Tibial nerve (tissue), 4 donors: ENCODE data around the gene MCC. TPM values are rescaled to one million over a fixed set of nuclear protein-coding genes. Genes with fewer than 3 reads are reported as not detected.
A peak's percentile ranks its signal among the peaks of the same experiment; 100 is the strongest.

Experiments used
- DNase-seq, 2 donors: peaks; one replicate each; pipeline ENCODE4 v3.0.0-alpha.2; 2019; ENCODE audit warnings: low spot score in 2 of 2
- H3K27ac ChIP-seq, 4 donors: fragments of 200-600 bp; sonication (generic) in 3 of 4; one replicate each; pipeline ENCODE4 v1.5.1; 2017 to 2019; ENCODE audit warnings: mild to moderate bottlenecking in 1 of 4
- H3K27me3 ChIP-seq, 2 donors: fragments of 200-600 bp; sonication (generic) in 1 of 2; one replicate each; pipeline versions ENCODE4 v1.5.1 to v1.6.0; 2017 to 2019
- H3K36me3 ChIP-seq, 3 donors: fragments of 200-600 bp; sonication (generic); one replicate each; pipeline ENCODE4 v1.5.1; 2018 to 2019
- H3K4me1 ChIP-seq, 4 donors: fragments of 200-600 bp; sonication (generic) in 3 of 4; one replicate each; pipeline ENCODE4 v1.5.1; 2017 to 2019
- H3K4me3 ChIP-seq, 4 donors: fragments of 200-600 bp; sonication (generic) in 3 of 4; one replicate each; pipeline ENCODE4 v1.5.1; 2017 to 2019; ENCODE audit warnings: mild to moderate bottlenecking in 1 of 4, moderate library complexity in 1 of 4
- H3K9me3 ChIP-seq, 4 donors: fragments of 200-600 bp; sonication (generic) in 3 of 4; one replicate each; pipeline ENCODE4 v1.5.1; 2017 to 2019
- CTCF ChIP-seq, 5 experiments: fragments of 200-600 bp in 3 of 5; fragments of 450-650 bp in 2 of 5; sonication (generic) in 3 of 5; IDR thresholded peaks; one replicate each; pipeline ENCODE4 v1.5.1; 2016 to 2019; ENCODE audit warnings: antibody characterized with exemption in 5 of 5, mild to moderate bottlenecking in 3 of 5, moderate library complexity in 2 of 5
- EP300 ChIP-seq, 2 donors: sonication (generic); formaldehyde crosslinking; IDR thresholded peaks; one replicate each; pipeline ENCODE4 v1.6.1; 2017; ENCODE audit warnings: antibody characterized with exemption in 2 of 2, mild to moderate bottlenecking in 1 of 2
- POLR2A ChIP-seq, 2 donors: fragments of 450-650 bp; IDR thresholded peaks; one replicate each; pipeline ENCODE4 v1.6.1; 2017; ENCODE audit warnings: antibody characterized with exemption in 2 of 2, mild to moderate bottlenecking in 2 of 2, moderate library complexity in 2 of 2
- WGBS, 2 donors: methylation state at CpG; one replicate each; pipeline ENCODE4 v1.1.5; 2018; 5-methylcytosine and 5-hydroxymethylcytosine counted together
- total RNA-seq, 4 donors: library from RNA; depleted of rRNA; stranded (reverse); fragments of >200 nt; gene quantifications; one replicate each; pipeline ENCODE4 v1.1.0, GENCODE V29; 2016

The MCC gene
- 100 to 1,000 TPM in 1 of 4 donors, 10 to 100 TPM in 3; 55.5 to 122 (median 80.9) TPM for total RNA-seq

- TF ChIP-seq CTCF (IDR thresholded peaks at IDR 0.05): no peak
- TF ChIP-seq EP300 (IDR thresholded peaks at IDR 0.05): peak in 1 of 2 donors; percentile 48
- TF ChIP-seq POLR2A (IDR thresholded peaks at IDR 0.05): peak in 1 of 2 donors; percentile 18
- Histone ChIP-seq H3K4me1 (peaks cover 0 to 24% (median 10%) of the 10 kb centered on the region in 4 donors), H3K27me3 (peaks cover 0 to 54% of the 10 kb centered on the region in 2 donors), H3K27ac (peak within 1 kb of the TSS in 2 of 4 donors; percentile 60 to 75), H3K4me3 (peak within 1 kb of the TSS; percentile 38 to 66 (median 52)), H3K36me3 (no peaks in the 10 kb centered on the region), H3K9me3 (peaks cover 0 to 21% (median 8%) of the 10 kb centered on the region in 4 donors)
- DNase-seq: peak; percentile 61 to 67
- WGBS, 2 donors: 1 to 2% methylated on average over 42 to 73 of the region's 86 CpGs
Measured at GRCh38 chr5:113487781-113488644, at the start of gene MCC. Gene MCC, minus strand, starts transcription at chr5:113488453.

DNA sequence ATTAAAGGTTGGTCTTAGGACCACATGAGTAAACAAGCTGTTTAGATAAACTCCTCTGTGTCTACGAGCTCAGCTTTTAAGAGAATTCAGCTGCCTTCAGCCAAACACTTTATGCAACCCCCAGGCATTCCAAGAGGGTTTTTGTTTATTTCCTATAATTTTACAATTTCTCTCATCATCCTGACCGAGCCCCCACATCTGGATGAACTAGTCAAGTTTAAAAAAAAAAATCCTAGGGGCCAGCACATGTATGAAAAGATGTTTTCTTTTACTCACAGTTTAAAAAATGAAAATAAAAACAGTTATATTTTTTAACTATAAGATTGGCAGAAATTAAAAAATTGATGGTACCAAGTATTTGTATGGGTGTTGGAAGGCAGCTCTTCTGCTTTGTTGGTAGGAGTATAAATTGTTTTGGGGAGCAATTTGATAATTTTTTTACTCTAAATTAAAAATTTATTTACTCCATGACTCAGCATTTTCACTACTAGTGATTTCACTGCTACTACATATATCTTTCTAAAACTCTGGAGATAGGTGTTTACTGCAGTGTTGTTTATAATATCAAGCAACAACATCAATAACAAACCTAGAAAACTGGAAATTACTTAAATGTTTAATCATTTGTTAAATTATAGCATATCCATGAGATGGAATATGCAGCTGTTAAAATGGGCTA lies 43.4 kb upstream of the MCC start:
- no peak overlapping the region for H3K27ac ChIP-seq
- no peaks in the 10 kb centered on the region for H3K27me3 ChIP-seq
- WGBS, 2 donors: 92 to 94% methylated on average over 2 of the region's 2 CpGs
- no peak overlapping the region for H3K4me3 ChIP-seq
- peaks cover 0 to 14% (median 0%) of the 10 kb centered on the region in 4 donors for H3K9me3 ChIP-seq
- no peak for TF ChIP-seq EP300 (IDR thresholded peaks at IDR 0.05)
- no peak for TF ChIP-seq CTCF (IDR thresholded peaks at IDR 0.05)
- no peak for TF ChIP-seq POLR2A (IDR thresholded peaks at IDR 0.05)
- peaks cover 0 to 5% (median 0%) of the 10 kb centered on the region in 4 donors for H3K4me1 ChIP-seq
- DNase-seq: no peak
- H3K36me3 ChIP-seq: peaks cover 0 to 64% (median 0%) of the 10 kb centered on the region in 3 donors

- peaks cover 0 to 41% (median 8%) of the 10 kb centered on the region in 4 donors for H3K4me1 ChIP-seq
Measured at GRCh38 chr5:113527746-113528145, 39.5 kb upstream of the MCC start.

GRCh38 chr5:113526421-113526820 lies 38.2 kb upstream of the MCC start:
- Histone ChIP-seq H3K27me3 (no peaks in the 10 kb centered on the region), H3K36me3 (peaks cover 0 to 21% (median 0%) of the 10 kb centered on the region in 3 donors), H3K4me3 (no peak overlapping the region), H3K27ac (no peak overlapping the region), H3K4me1 (peaks cover 0 to 52% (median 8%) of the 10 kb centered on the region in 4 donors), H3K9me3 (peaks cover 0 to 7% (median 0%) of the 10 kb centered on the region in 4 donors)
- no peak for DNase-seq
- WGBS, 2 donors: 44 to 48% methylated on average over 4 of the region's 4 CpGs
- TF ChIP-seq POLR2A (IDR thresholded peaks at IDR 0.05): no peak
- TF ChIP-seq EP300 (IDR thresholded peaks at IDR 0.05): no peak
- no peak for TF ChIP-seq CTCF (IDR thresholded peaks at IDR 0.05)

More at GRCh38 chr5:113527746-113528145, 39.5 kb upstream of the MCC start:
- H3K27ac ChIP-seq: no peak overlapping the region
- no peak for TF ChIP-seq CTCF (IDR thresholded peaks at IDR 0.05)
- H3K36me3 ChIP-seq: peaks cover 0 to 30% (median 0%) of the 10 kb centered on the region in 3 donors
- no peak overlapping the region for H3K4me3 ChIP-seq
- 89 to 95% methylated on average over 5 of the region's 5 CpGs for WGBS, 2 donors
- H3K27me3 ChIP-seq: no peaks in the 10 kb centered on the region
- H3K9me3 ChIP-seq: peaks cover 0 to 14% (median 0%) of the 10 kb centered on the region in 4 donors
- DNase-seq: no peak
